CD4-positive, CD25-positive, alpha-beta regulatory T cell (primary cell): ENCODE results near the gene KIF19. TPM values are rescaled to one million over a fixed set of nuclear protein-coding genes. Genes with fewer than 3 reads are reported as not detected.

Experiments
- ATAC-seq, 2 donors: fragments of 150-1000 bp; cut with Tn5 transposase; one replicate each; pipeline ENCODE4 v1.10.0; 2021; ENCODE audit warnings: low read depth in 2 of 2, moderate number of reproducible peaks in 2 of 2, moderate library complexity in 1 of 2
- DNase-seq, 3 donors: peaks; one replicate each; pipeline versions ENCODE4 v3.0.0 to v3.0.0-alpha.2; 2012 to 2022; ENCODE audit warnings: mixed read lengths in 1 of 3
- H3K27ac ChIP-seq: one replicate; pipeline ENCODE4 v1.7.0; 2013; ENCODE audit warnings: mild to moderate bottlenecking, low read length; ENCODE audit not compliant: insufficient read depth, poor library complexity, severe bottlenecking
- H3K27me3 ChIP-seq: one replicate; pipeline ENCODE4 v1.7.0; 2013; ENCODE audit warnings: low read length; ENCODE audit not compliant: control insufficient read depth, insufficient read depth
- H3K36me3 ChIP-seq: one replicate; pipeline ENCODE4 v1.7.0; 2013; ENCODE audit warnings: mild to moderate bottlenecking, low read length, moderate library complexity; ENCODE audit not compliant: control insufficient read depth, insufficient read depth
- H3K4me1 ChIP-seq: 2 replicates; pipeline ENCODE4 v1.7.0; 2013; ENCODE audit warnings: mild to moderate bottlenecking, low read length; ENCODE audit not compliant: insufficient read depth, control insufficient read depth, poor library complexity, severe bottlenecking
- H3K4me3 ChIP-seq: one replicate; pipeline ENCODE4 v1.7.0; 2013; ENCODE audit warnings: low read depth, mild to moderate bottlenecking, low read length, moderate library complexity
- H3K9me3 ChIP-seq, 2 experiments: 1 replicate in 1 of 2; 2 replicates in 1 of 2; pipeline ENCODE4 v1.7.0; 2013; ENCODE audit warnings: low read length in 2 of 2, mild to moderate bottlenecking in 1 of 2, moderate library complexity in 1 of 2; ENCODE audit not compliant: control insufficient read depth in 2 of 2
- H3K27ac Mint-ChIP-seq, 3 donors: one replicate each; pipeline ENCODE4 v1.8.0; 2020 to 2022; ENCODE audit warnings: mild to moderate bottlenecking in 3 of 3, mixed read lengths in 3 of 3, moderate library complexity in 2 of 3
- H3K27me3 Mint-ChIP-seq: one replicate; pipeline ENCODE4 v1.8.0; 2022; ENCODE audit warnings: mild to moderate bottlenecking, mixed read lengths
- H3K36me3 Mint-ChIP-seq: one replicate; pipeline ENCODE4 v1.8.0; 2020; ENCODE audit warnings: mixed read lengths
- H3K4me1 Mint-ChIP-seq, 4 donors: one replicate each; pipeline ENCODE4 v1.8.0; 2020 to 2022; ENCODE audit warnings: mixed read lengths in 4 of 4, mild to moderate bottlenecking in 1 of 4
- H3K4me3 Mint-ChIP-seq, 4 donors: one replicate each; pipeline ENCODE4 v1.8.0; 2020 to 2022; ENCODE audit warnings: mild to moderate bottlenecking in 4 of 4, mixed read lengths in 4 of 4, moderate library complexity in 3 of 4
- H3K9me3 Mint-ChIP-seq, 7 donors: one replicate each; pipeline ENCODE4 v1.8.0; 2020 to 2022; ENCODE audit warnings: mixed read lengths in 7 of 7, mild to moderate bottlenecking in 3 of 7, moderate library complexity in 2 of 7
- polyA plus RNA-seq, 4 donors: library from polyadenylated mRNA; unstranded; fragments of 300-500 nt; fragmentation: Illumina TruSeq; gene quantifications; one replicate each; pipeline ENCODE4 v1.2.3, GENCODE V29; 2021
- total RNA-seq: library from RNA; stranded (reverse); gene quantifications from one replicate; pipeline ENCODE4 v1.2.3, GENCODE V29; 2022

KIF19 gene
- total and polyA plus RNA-seq, 5 donors from 2014 or later = 1.2 to 1.8 (median 1.4) TPM

DNA sequence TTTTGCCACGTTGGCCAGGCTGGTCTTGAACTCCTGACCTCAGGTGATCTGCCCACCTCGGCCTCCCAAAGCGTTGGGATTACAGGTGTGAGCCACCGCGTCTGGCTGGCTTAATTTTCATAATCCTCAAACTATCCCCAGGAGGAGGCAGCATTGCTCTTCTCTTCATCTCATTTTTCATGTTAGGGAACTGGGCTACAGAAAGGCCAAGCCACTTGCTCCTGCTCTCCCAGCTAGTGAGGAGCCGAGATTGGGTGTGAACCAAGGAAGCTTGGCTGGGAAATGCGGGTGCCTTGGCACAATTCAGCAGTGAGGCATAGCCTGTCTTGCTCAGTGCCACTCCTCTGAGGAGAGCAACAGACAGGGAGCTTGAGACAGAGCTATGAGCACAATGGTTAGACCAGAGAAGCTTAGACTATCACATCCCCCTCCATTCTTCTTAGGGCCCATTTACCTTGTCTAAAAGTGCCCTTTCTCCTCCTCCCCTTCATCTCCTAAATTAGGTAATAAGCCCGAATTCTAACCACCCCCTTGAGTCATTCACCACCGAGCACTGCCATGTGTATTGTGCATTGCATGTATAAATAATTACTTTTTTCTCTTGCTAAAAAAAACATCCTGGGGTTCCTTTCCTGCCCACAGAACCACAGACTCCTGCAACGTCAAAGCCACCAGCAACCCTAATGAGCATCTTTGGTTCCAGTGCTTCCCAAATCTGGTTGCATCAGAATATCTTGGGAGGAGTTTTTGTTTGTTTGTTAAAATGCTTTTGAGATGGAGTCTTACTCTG is 20.0 kb upstream of the KIF19 start:
- Histone ChIP-seq H3K36me3 (no peaks in the 10 kb centered on the region), H3K9me3 (no peaks in the 10 kb centered on the region), H3K27ac (no peak overlapping the region), H3K4me1 (peaks cover 4% of the 10 kb centered on the region), H3K4me3 (no peak overlapping the region), H3K27me3 (no peaks in the 10 kb centered on the region)
- peaks cover 7% of the 10 kb centered on the region for H3K27me3 Mint-ChIP-seq
- peaks cover 0 to 1% (median 0%) of the 10 kb centered on the region in 7 donors for H3K9me3 Mint-ChIP-seq
- ATAC-seq (no peak), DNase-seq (no peak)
- H3K4me3 Mint-ChIP-seq = peak overlapping the region in 1 of 4 donors; percentile 24
- peak overlapping the region in 2 of 3 donors; percentile 44 to 67 for H3K27ac Mint-ChIP-seq
- peaks cover 4 to 16% (median 11%) of the 10 kb centered on the region in 4 donors for H3K4me1 Mint-ChIP-seq
- no peaks in the 10 kb centered on the region for H3K36me3 Mint-ChIP-seq

GRCh38 chr17:74307984-74308773 is 17.8 kb upstream of the KIF19 start:
- Mint-ChIP-seq H3K27me3 (peaks cover 7% of the 10 kb centered on the region), H3K36me3 (no peaks in the 10 kb centered on the region), H3K4me3 (no peak overlapping the region), H3K4me1 (peaks cover 0 to 8% (median 5%) of the 10 kb centered on the region in 4 donors), H3K27ac (no peak overlapping the region), H3K9me3 (peaks cover 0 to 2% (median 0%) of the 10 kb centered on the region in 7 donors)
- H3K4me3 ChIP-seq = no peak overlapping the region
- no peaks in the 10 kb centered on the region for H3K36me3 ChIP-seq
- no peaks in the 10 kb centered on the region for H3K27me3 ChIP-seq
- H3K9me3 ChIP-seq = no peaks in the 10 kb centered on the region
- no peaks in the 10 kb centered on the region for H3K4me1 ChIP-seq
- DNase-seq (no peak), ATAC-seq (no peak)
- H3K27ac ChIP-seq = no peak overlapping the region

GRCh38 chr17:74309902-74310301 is 16.1 kb upstream of the KIF19 start:
- Histone ChIP-seq H3K27me3 (no peaks in the 10 kb centered on the region), H3K4me3 (no peak overlapping the region), H3K36me3 (no peaks in the 10 kb centered on the region), H3K4me1 (no peaks in the 10 kb centered on the region), H3K27ac (no peak overlapping the region), H3K9me3 (no peaks in the 10 kb centered on the region)
- no peaks in the 10 kb centered on the region for H3K36me3 Mint-ChIP-seq
- H3K4me3 Mint-ChIP-seq = no peak overlapping the region
- H3K4me1 Mint-ChIP-seq = peaks cover 0 to 8% (median 5%) of the 10 kb centered on the region in 4 donors
- DNase-seq = no peak
- H3K27ac Mint-ChIP-seq = no peak overlapping the region
- H3K9me3 Mint-ChIP-seq = peaks cover 0 to 2% (median 0%) of the 10 kb centered on the region in 7 donors
- peaks cover 7% of the 10 kb centered on the region for H3K27me3 Mint-ChIP-seq
- ATAC-seq = no peak

GRCh38 chr17:74314877-74315276 is 11.1 kb upstream of the KIF19 start:
- DNase-seq (no peak), ATAC-seq (no peak)
- Histone ChIP-seq H3K4me1 (no peaks in the 10 kb centered on the region), H3K9me3 (no peaks in the 10 kb centered on the region), H3K4me3 (no peak overlapping the region), H3K27ac (no peak overlapping the region), H3K27me3 (no peaks in the 10 kb centered on the region), H3K36me3 (no peaks in the 10 kb centered on the region)
- Mint-ChIP-seq H3K4me3 (no peak overlapping the region), H3K36me3 (no peaks in the 10 kb centered on the region), H3K4me1 (no peaks in the 10 kb centered on the region), H3K9me3 (peaks cover 0 to 2% (median 0%) of the 10 kb centered on the region in 7 donors), H3K27me3 (peaks cover 15% of the 10 kb centered on the region), H3K27ac (no peak overlapping the region)

DNA sequence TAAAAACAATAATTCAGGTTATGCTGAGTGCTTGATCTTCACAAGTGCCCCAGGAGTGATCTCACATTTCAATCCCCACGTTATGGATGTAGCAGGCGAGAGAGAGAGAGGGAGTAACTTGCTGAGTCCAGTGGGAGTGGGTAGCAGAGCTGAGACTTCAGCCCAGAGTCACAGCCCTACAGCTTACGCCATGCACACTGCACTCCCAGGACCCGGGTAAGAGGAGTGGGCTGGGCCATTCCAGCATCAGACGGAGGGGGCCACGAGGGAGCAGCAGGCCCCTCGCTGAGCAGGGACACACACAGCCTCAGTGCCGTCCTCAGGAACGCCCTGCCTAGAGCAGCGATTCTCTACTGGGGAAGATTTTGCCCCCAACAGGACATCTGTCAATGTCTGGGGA is 9.8 kb upstream of the KIF19 start:
- no peak overlapping the region for H3K4me3 Mint-ChIP-seq
- Histone ChIP-seq H3K36me3 (no peaks in the 10 kb centered on the region), H3K4me1 (no peaks in the 10 kb centered on the region), H3K4me3 (no peak overlapping the region), H3K27ac (no peak overlapping the region), H3K27me3 (no peaks in the 10 kb centered on the region), H3K9me3 (no peaks in the 10 kb centered on the region)
- no peaks in the 10 kb centered on the region for H3K36me3 Mint-ChIP-seq
- no peak for DNase-seq
- H3K4me1 Mint-ChIP-seq = no peaks in the 10 kb centered on the region
- no peak overlapping the region for H3K27ac Mint-ChIP-seq
- no peak for ATAC-seq
- peaks cover 22% of the 10 kb centered on the region for H3K27me3 Mint-ChIP-seq
- peaks cover 0 to 2% (median 0%) of the 10 kb centered on the region in 7 donors for H3K9me3 Mint-ChIP-seq

DNA sequence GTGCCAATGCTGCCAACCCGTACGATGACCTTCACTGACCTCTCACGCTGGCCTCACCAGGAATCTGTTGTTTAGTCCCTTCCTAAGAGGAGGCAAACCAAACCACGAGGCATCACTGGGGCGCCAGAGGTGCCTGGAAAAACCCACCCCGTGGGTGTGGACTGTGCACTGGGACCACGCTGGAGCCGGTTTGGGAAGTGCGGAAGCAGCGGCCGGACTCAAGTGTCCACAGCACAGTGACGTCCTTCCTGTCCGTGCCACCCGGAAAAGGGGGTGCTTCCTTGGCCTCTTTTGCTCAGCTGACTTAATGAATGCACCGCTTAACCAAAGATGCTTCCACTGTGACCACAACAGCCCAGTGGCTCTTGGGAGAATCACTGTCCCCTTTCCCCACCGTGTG is 9.0 kb upstream of the KIF19 start:
- Histone ChIP-seq H3K4me3 (no peak overlapping the region), H3K27ac (no peak overlapping the region), H3K9me3 (no peaks in the 10 kb centered on the region), H3K36me3 (no peaks in the 10 kb centered on the region), H3K4me1 (no peaks in the 10 kb centered on the region), H3K27me3 (no peaks in the 10 kb centered on the region)
- H3K4me3 Mint-ChIP-seq = no peak overlapping the region
- H3K36me3 Mint-ChIP-seq = no peaks in the 10 kb centered on the region
- ATAC-seq (no peak), DNase-seq (no peak)
- H3K27me3 Mint-ChIP-seq = peaks cover 29% of the 10 kb centered on the region
- peaks cover 0 to 2% (median 0%) of the 10 kb centered on the region in 7 donors for H3K9me3 Mint-ChIP-seq
- peak overlapping the region in 1 of 3 donors; percentile 63 for H3K27ac Mint-ChIP-seq
- no peaks in the 10 kb centered on the region for H3K4me1 Mint-ChIP-seq

- Mint-ChIP-seq H3K27me3 (peaks cover 27% of the 10 kb centered on the region), H3K36me3 (no peaks in the 10 kb centered on the region), H3K4me1 (no peaks in the 10 kb centered on the region), H3K27ac (no peak overlapping the region), H3K4me3 (no peak overlapping the region), H3K9me3 (no peaks in the 10 kb centered on the region)
- Histone ChIP-seq H3K36me3 (no peaks in the 10 kb centered on the region), H3K27me3 (no peaks in the 10 kb centered on the region), H3K4me1 (no peaks in the 10 kb centered on the region), H3K27ac (no peak overlapping the region), H3K9me3 (no peaks in the 10 kb centered on the region), H3K4me3 (no peak overlapping the region)
- ATAC-seq (no peak), DNase-seq (no peak)
Measured at GRCh38 chr17:74318391-74318790, 7.6 kb upstream of the KIF19 start.
